BE2C (cell line): ENCODE measurements around the gene TBXA2R.

Source experiments
- DNase-seq: peaks from one replicate; pipeline ENCODE4 v3.0.0-alpha.2; 2020
- H3K27me3 ChIP-seq: fragments of 250-450 bp; sonication (Bioruptor Pico); 2 replicates; pipeline ENCODE4 v1.5.1; 2020; ENCODE audit warnings: mild to moderate bottlenecking
- H3K36me3 ChIP-seq: fragments of 250-450 bp; sonication (Bioruptor Pico); 2 replicates; pipeline ENCODE4 v1.5.1; 2020; ENCODE audit warnings: mild to moderate bottlenecking
- H3K4me1 ChIP-seq: fragments of 250-450 bp; sonication (Bioruptor Pico); 2 replicates; pipeline ENCODE4 v1.5.1; 2020
- H3K4me3 ChIP-seq: 2 replicates; pipeline ENCODE4 v1.5.1; 2011; ENCODE audit warnings: low read depth, low read length
- H3K9me3 ChIP-seq: fragments of 250-450 bp; sonication (Bioruptor Pico); 2 replicates; pipeline ENCODE4 v1.5.1; 2020
- CTCF ChIP-seq: IDR thresholded peaks from 2 replicates; pipeline ENCODE4 v1.5.1; 2012; ENCODE audit warnings: mild to moderate bottlenecking, low read depth, low read length

The TBXA2R gene

GRCh38 chr19:3548606-3549005 lies 58.1 kb downstream of the TBXA2R start:
- no peak for TF ChIP-seq CTCF
- H3K27me3 ChIP-seq, result no peaks in the 10 kb centered on the region
- H3K36me3 ChIP-seq, result peaks cover 22% of the 10 kb centered on the region
- no peak overlapping the region for H3K4me3 ChIP-seq
- no peaks in the 10 kb centered on the region for H3K9me3 ChIP-seq
- H3K4me1 ChIP-seq, result no peaks in the 10 kb centered on the region
- no peak for DNase-seq

GRCh38 chr19:3547767-3548282 lies 58.9 kb downstream of the TBXA2R start:
- TF ChIP-seq CTCF, result no peak
- no peak for DNase-seq
- Histone ChIP-seq H3K9me3 (no peaks in the 10 kb centered on the region), H3K36me3 (peaks cover 22% of the 10 kb centered on the region), H3K4me1 (no peaks in the 10 kb centered on the region), H3K27me3 (no peaks in the 10 kb centered on the region), H3K4me3 (no peak overlapping the region)

- Histone ChIP-seq H3K4me1 (no peaks in the 10 kb centered on the region), H3K9me3 (no peaks in the 10 kb centered on the region), H3K4me3 (no peak overlapping the region), H3K36me3 (peaks cover 22% of the 10 kb centered on the region), H3K27me3 (no peaks in the 10 kb centered on the region)
- peak; percentile 60 for TF ChIP-seq CTCF
- DNase-seq, result peak; percentile 60
Observed at GRCh38 chr19:3547301-3547731, 59.4 kb downstream of the TBXA2R start.

GRCh38 chr19:3546119-3546518 lies 60.6 kb downstream of the TBXA2R start:
- TF ChIP-seq CTCF, result no peak
- Histone ChIP-seq H3K4me3 (no peak overlapping the region), H3K36me3 (peaks cover 20% of the 10 kb centered on the region), H3K4me1 (no peaks in the 10 kb centered on the region), H3K27me3 (no peaks in the 10 kb centered on the region), H3K9me3 (no peaks in the 10 kb centered on the region)
- DNase-seq, result no peak

GRCh38 chr19:3545669-3546034 lies 61.0 kb downstream of the TBXA2R start:
- H3K36me3 ChIP-seq, result peaks cover 16% of the 10 kb centered on the region
- TF ChIP-seq CTCF, result no peak
- no peaks in the 10 kb centered on the region for H3K27me3 ChIP-seq
- H3K4me3 ChIP-seq, result no peak overlapping the region
- H3K4me1 ChIP-seq, result no peaks in the 10 kb centered on the region
- DNase-seq, result no peak
- no peaks in the 10 kb centered on the region for H3K9me3 ChIP-seq

- Histone ChIP-seq H3K4me3 (no peak overlapping the region), H3K9me3 (no peaks in the 10 kb centered on the region), H3K4me1 (no peaks in the 10 kb centered on the region), H3K36me3 (peaks cover 14% of the 10 kb centered on the region), H3K27me3 (no peaks in the 10 kb centered on the region)
- TF ChIP-seq CTCF, result peak; percentile 84
- DNase-seq, result peak; percentile 79
Observed at GRCh38 chr19:3544742-3545668, 61.7 kb downstream of the TBXA2R start.
